RWPE2 (cell line): ENCODE results near the gene PDE4B.
"Not testable (repeated sequence)": the region's sequence is repeated elsewhere in the genome, so short reads cannot be mapped to it uniquely, and the experiment has no call there.

Source experiments
- ATAC-seq: fragments of 200-7000 bp; cut with Tn5 transposase; 3 replicates; pipeline ENCODE4 v1.9.1; 2021; ENCODE audit warnings: low read depth
- DNase-seq: peaks from one replicate; pipeline ENCODE4 v3.0.0-alpha.2; 2020; ENCODE audit warnings: low spot score
- H3K27ac ChIP-seq: fragments of 450-650 bp; 2 replicates; pipeline ENCODE4 v1.5.1; 2017; ENCODE audit warnings: mild to moderate bottlenecking; ENCODE audit not compliant: poor library complexity, severe bottlenecking
- H3K27me3 ChIP-seq: fragments of 250-450 bp; sonication (Bioruptor Pico); 2 replicates; pipeline ENCODE4 v1.5.1; 2021; ENCODE audit warnings: mild to moderate bottlenecking, moderate library complexity; ENCODE audit not compliant: insufficient read depth, poor library complexity, severe bottlenecking
- H3K36me3 ChIP-seq: fragments of 250-450 bp; sonication (Bioruptor Pico); 2 replicates; pipeline ENCODE4 v1.5.1; 2020; ENCODE audit warnings: low read depth, mild to moderate bottlenecking, moderate library complexity
- H3K4me1 ChIP-seq: fragments of 250-450 bp; sonication (Bioruptor Pico); 2 replicates; pipeline ENCODE4 v1.5.1; 2021; ENCODE audit warnings: mild to moderate bottlenecking, moderate library complexity; ENCODE audit not compliant: insufficient read depth, poor library complexity, severe bottlenecking
- H3K4me3 ChIP-seq: fragments of 250-450 bp; sonication (Bioruptor Pico); 2 replicates; pipeline ENCODE4 v1.5.1; 2021; ENCODE audit warnings: mild to moderate bottlenecking, moderate library complexity; ENCODE audit not compliant: severe bottlenecking
- H3K9me3 ChIP-seq: fragments of 250-450 bp; sonication (Bioruptor Pico); 2 replicates; pipeline ENCODE4 v1.5.1; 2021; ENCODE audit warnings: mild to moderate bottlenecking, moderate library complexity; ENCODE audit not compliant: severe bottlenecking
- CTCF ChIP-seq: fragments of 450-650 bp; IDR thresholded peaks from one replicate; pipeline ENCODE4 v1.5.1; 2017; ENCODE audit warnings: mild to moderate bottlenecking, moderate library complexity; ENCODE audit not compliant: poor library complexity, severe bottlenecking

The PDE4B gene

GRCh38 chr1:66135161-66135560 lies 342.5 kb downstream of the PDE4B start:
- H3K4me3 ChIP-seq: no peak overlapping the region
- no peaks in the 10 kb centered on the region for H3K9me3 ChIP-seq
- TF ChIP-seq CTCF: no peak
- H3K27ac ChIP-seq: no peak overlapping the region
- H3K27me3 ChIP-seq: no peaks in the 10 kb centered on the region
- no peak for ATAC-seq
- no peaks in the 10 kb centered on the region for H3K4me1 ChIP-seq
- H3K36me3 ChIP-seq: no peaks in the 10 kb centered on the region
- DNase-seq: no peak

- ATAC-seq, H3K27ac ChIP-seq, H3K36me3 ChIP-seq, H3K27me3 ChIP-seq, H3K4me1 ChIP-seq, H3K4me3 ChIP-seq, H3K9me3 ChIP-seq, DNase-seq: not testable (repeated sequence)
These were observed 343.7 kb downstream of the PDE4B start for GRCh38 chr1:66136423-66136822.

- no peaks in the 10 kb centered on the region for H3K4me1 ChIP-seq
- H3K36me3 ChIP-seq: no peaks in the 10 kb centered on the region
- no peaks in the 10 kb centered on the region for H3K9me3 ChIP-seq
- DNase-seq (no peak), ATAC-seq (no peak)
- no peaks in the 10 kb centered on the region for H3K27me3 ChIP-seq
- no peak overlapping the region for H3K4me3 ChIP-seq
- no peak for TF ChIP-seq CTCF
- no peak overlapping the region for H3K27ac ChIP-seq
These were observed 344.5 kb downstream of the PDE4B start for GRCh38 chr1:66137235-66137634.

- H3K27ac ChIP-seq: no peak overlapping the region
- ATAC-seq (no peak), DNase-seq (no peak)
- no peaks in the 10 kb centered on the region for H3K27me3 ChIP-seq
- H3K4me3 ChIP-seq: no peak overlapping the region
- H3K4me1 ChIP-seq: no peaks in the 10 kb centered on the region
- no peaks in the 10 kb centered on the region for H3K9me3 ChIP-seq
- no peaks in the 10 kb centered on the region for H3K36me3 ChIP-seq
- TF ChIP-seq CTCF: no peak
These were observed 345.9 kb downstream of the PDE4B start for GRCh38 chr1:66138613-66139012.

GRCh38 chr1:66140072-66140471 lies 347.4 kb downstream of the PDE4B start:
- no peaks in the 10 kb centered on the region for H3K27me3 ChIP-seq
- H3K27ac ChIP-seq: no peak overlapping the region
- DNase-seq (no peak), ATAC-seq (no peak)
- no peaks in the 10 kb centered on the region for H3K9me3 ChIP-seq
- no peaks in the 10 kb centered on the region for H3K4me1 ChIP-seq
- H3K36me3 ChIP-seq: no peaks in the 10 kb centered on the region
- TF ChIP-seq CTCF: no peak
- no peak overlapping the region for H3K4me3 ChIP-seq
